ENCODE measurements around the gene TSPY9. TPM values are rescaled to one million over a fixed set of nuclear protein-coding genes. Genes with fewer than 3 reads are reported as not detected.
"Not testable (repeated sequence)": the region's sequence is repeated elsewhere in the genome, so short reads cannot be mapped to it uniquely, and the experiment has no call there.

Gene TSPY9, protein sequence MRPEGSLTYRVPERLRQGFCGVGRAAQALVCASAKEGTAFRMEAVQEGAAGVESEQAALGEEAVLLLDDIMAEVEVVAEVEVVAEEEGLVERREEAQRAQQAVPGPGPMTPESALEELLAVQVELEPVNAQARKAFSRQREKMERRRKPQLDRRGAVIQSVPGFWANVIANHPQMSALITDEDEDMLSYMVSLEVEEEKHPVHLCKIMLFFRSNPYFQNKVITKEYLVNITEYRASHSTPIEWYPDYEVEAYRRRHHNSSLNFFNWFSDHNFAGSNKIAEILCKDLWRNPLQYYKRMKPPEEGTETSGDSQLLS
- total RNA-seq: not detected

DNA sequence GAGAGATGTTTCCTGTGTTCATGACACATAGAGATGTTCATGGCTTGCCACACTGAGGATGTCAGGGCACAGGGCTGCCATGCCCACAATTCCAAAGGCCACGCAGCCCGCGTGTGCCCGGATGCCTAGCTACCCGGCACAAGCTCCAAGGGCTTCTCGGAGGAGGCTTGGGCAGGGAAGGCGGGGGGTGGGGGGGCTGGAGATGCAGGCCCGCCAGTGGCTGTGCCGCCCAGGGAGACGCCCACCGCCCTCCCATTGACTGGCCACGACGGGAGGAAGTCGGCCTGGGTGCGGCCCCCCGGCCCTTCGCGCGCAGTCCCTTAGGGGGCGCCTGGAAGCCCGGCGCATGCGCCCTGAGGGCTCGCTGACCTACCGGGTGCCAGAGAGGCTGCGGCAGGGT is at the start of gene TSPY9:
TSPY9 (plus strand) TSS at position 301 of the 400 bp plus-strand sequence; CDS start at position 347, 46 bp downstream.
- H3K4me1 Mint-ChIP-seq (ENCODE audit: low read depth); H3K9me3 Mint-ChIP-seq; ATAC-seq; DNase-seq; H3K4me3 Mint-ChIP-seq; H3K36me3 Mint-ChIP-seq (ENCODE audit: insufficient read depth); H3K27me3 Mint-ChIP-seq (ENCODE audit: low read depth): not testable (repeated sequence)

DNA sequence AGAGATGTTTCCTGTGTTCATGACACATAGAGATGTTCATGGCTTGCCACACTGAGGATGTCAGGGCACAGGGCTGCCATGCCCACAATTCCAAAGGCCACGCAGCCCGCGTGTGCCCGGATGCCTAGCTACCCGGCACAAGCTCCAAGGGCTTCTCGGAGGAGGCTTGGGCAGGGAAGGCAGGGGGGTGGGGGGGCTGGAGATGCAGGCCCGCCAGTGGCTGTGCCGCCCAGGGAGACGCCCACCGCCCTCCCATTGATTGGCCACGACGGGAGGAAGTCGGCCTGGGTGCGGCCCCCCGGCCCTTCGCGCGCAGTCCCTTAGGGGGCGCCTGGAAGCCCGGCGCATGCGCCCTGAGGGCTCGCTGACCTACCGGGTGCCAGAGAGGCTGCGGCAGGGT is 20.4 kb upstream of the TSPY9 start, which contains the start of gene TSPY1:
TSPY1 (plus strand) TSS at position 301 of the 400 bp plus-strand sequence; CDS start at position 347, 46 bp downstream.
- H3K4me3 Mint-ChIP-seq; ATAC-seq; DNase-seq; H3K36me3 Mint-ChIP-seq (ENCODE audit: insufficient read depth); H3K9me3 Mint-ChIP-seq; H3K4me1 Mint-ChIP-seq (ENCODE audit: low read depth); H3K27me3 Mint-ChIP-seq (ENCODE audit: low read depth): not testable (repeated sequence)

DNA sequence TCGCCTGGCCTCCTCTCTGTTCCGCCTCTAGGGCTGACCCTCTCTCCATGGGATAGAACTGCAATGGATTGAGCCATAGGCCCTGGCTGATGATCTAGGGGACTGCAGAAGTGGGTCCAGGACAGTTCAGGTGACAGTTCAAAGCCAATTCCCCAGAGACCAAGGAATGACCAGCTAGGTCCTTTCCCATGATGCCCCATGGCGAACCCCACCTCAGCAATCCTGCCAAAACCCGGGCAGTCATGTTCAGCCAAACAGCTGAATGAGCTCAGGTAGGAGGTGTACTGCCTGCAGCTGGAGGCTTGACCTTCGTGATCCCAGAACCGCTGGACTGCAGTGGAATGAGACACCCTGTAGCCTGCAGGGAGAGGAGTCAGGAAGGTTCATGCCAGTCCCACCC is 17.3 kb downstream of the TSPY9 start:
- not testable (repeated sequence) for DNase-seq; H3K9me3 Mint-ChIP-seq; ATAC-seq; H3K36me3 Mint-ChIP-seq (ENCODE audit: insufficient read depth); H3K4me1 Mint-ChIP-seq (ENCODE audit: low read depth); H3K4me3 Mint-ChIP-seq; H3K27me3 Mint-ChIP-seq (ENCODE audit: low read depth)

DNA sequence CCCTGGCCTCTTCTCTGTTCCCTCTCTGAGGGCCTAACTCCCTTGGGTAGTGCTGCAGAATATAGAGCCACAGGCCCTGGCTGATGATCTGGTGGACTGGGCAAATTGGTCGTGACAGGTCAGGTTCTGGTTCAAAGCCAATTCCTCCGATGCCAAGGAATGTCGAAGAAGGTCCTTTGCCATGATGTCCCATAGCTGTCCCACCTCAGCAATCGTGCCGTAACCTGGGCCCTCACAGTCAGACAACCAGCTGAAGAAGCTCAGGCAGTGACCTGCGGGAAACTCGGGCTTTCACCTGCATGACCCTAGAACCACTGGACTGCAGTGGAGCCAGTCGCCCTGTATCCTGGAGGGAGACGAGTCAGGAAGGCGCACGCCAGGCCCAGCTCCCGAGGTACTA is 29.2 kb downstream of the TSPY9 start:
- not testable (repeated sequence) for H3K9me3 Mint-ChIP-seq; ATAC-seq; DNase-seq; H3K36me3 Mint-ChIP-seq (ENCODE audit: insufficient read depth); H3K4me3 Mint-ChIP-seq; H3K4me1 Mint-ChIP-seq (ENCODE audit: low read depth); H3K27me3 Mint-ChIP-seq (ENCODE audit: low read depth)

DNA sequence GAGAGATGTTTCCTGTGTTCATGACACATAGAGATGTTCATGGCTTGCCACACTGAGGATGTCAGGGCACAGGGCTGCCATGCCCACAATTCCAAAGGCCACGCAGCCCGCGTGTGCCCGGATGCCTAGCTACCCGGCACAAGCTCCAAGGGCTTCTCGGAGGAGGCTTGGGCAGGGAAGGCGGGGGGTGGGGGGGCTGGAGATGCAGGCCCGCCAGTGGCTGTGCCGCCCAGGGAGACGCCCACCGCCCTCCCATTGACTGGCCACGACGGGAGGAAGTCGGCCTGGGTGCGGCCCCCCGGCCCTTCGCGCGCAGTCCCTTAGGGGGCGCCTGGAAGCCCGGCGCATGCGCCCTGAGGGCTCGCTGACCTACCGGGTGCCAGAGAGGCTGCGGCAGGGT is 40.5 kb downstream of the TSPY9 start, which contains the start of gene TSPY10:
TSPY10 (plus strand) TSS at position 301 of the 400 bp plus-strand sequence; CDS start at position 347, 46 bp downstream.
- H3K9me3 Mint-ChIP-seq; ATAC-seq; DNase-seq; H3K27me3 Mint-ChIP-seq (ENCODE audit: low read depth); H3K4me1 Mint-ChIP-seq (ENCODE audit: low read depth); H3K4me3 Mint-ChIP-seq; H3K36me3 Mint-ChIP-seq (ENCODE audit: insufficient read depth): not testable (repeated sequence)

Other genes starting within 250 kb of the TSPY9 start
- gene TSPY4, start 149.8 kb upstream of the TSPY9 start, total RNA-seq: not detected
- not detected for gene TSPY8, start 129.5 kb upstream of the TSPY9 start, total RNA-seq
- gene TSPY3, start 88.8 kb upstream of the TSPY9 start, total RNA-seq: not detected
- gene TSPY1, start 20.3 kb upstream of the TSPY9 start, total RNA-seq: not detected
- not detected for gene TSPY10, start 40.6 kb downstream of the TSPY9 start, total RNA-seq

All from activated T-cell treated with anti-CD3 and anti-CD28 coated beads, Interleukin-2, amount 50 U/mL, for 4 hours (primary cell).